ENCODE data around the gene EYA2.

The EYA2 gene

GRCh38 chr20:46978951-46979491 is 84.4 kb downstream of the EYA2 start:
- TF ChIP-seq CTCF (IDR thresholded peaks at IDR 0.05; ENCODE audit: control insufficient read depth, insufficient read depth, low read depth, low read length, missing control alignments), result no peak
- H3K4me3 ChIP-seq (ENCODE audit: control insufficient read depth, low read depth, low read length), result no peak overlapping the region
- DNase-seq (ENCODE audit: low read depth), result no peak

- no peak for TF ChIP-seq CTCF (IDR thresholded peaks at IDR 0.05; ENCODE audit: control insufficient read depth, insufficient read depth, low read depth, low read length, missing control alignments)
- no peak for DNase-seq (ENCODE audit: low read depth)
- no peak overlapping the region for H3K4me3 ChIP-seq (ENCODE audit: control insufficient read depth, low read depth, low read length)
These were observed 85.1 kb downstream of the EYA2 start for GRCh38 chr20:46979603-46980241.

- no peak for DNase-seq (ENCODE audit: low read depth)
- H3K4me3 ChIP-seq (ENCODE audit: control insufficient read depth, low read depth, low read length), result no peak overlapping the region
- TF ChIP-seq CTCF (IDR thresholded peaks at IDR 0.05; ENCODE audit: control insufficient read depth, insufficient read depth, low read depth, low read length, missing control alignments), result no peak
These were observed 86.5 kb downstream of the EYA2 start for GRCh38 chr20:46981184-46981583.

GRCh38 chr20:46983466-46983865 is 88.8 kb downstream of the EYA2 start:
- no peak for DNase-seq (ENCODE audit: low read depth)
- no peak overlapping the region for H3K4me3 ChIP-seq (ENCODE audit: control insufficient read depth, low read depth, low read length)

GRCh38 chr20:46984405-46984804 is 89.8 kb downstream of the EYA2 start:
- DNase-seq (ENCODE audit: low read depth), result no peak
- no peak for TF ChIP-seq CTCF (IDR thresholded peaks at IDR 0.05; ENCODE audit: control insufficient read depth, insufficient read depth, low read depth, low read length, missing control alignments)
- no peak overlapping the region for H3K4me3 ChIP-seq (ENCODE audit: control insufficient read depth, low read depth, low read length)

More at GRCh38 chr20:46983466-46983865, 88.8 kb downstream of the EYA2 start:
- TF ChIP-seq CTCF (IDR thresholded peaks at IDR 0.05; ENCODE audit: control insufficient read depth, insufficient read depth, low read depth, low read length, missing control alignments), result no peak

GRCh38 chr20:46985250-46985649 is 90.6 kb downstream of the EYA2 start:
- no peak overlapping the region for H3K4me3 ChIP-seq (ENCODE audit: control insufficient read depth, low read depth, low read length)
- no peak for TF ChIP-seq CTCF (IDR thresholded peaks at IDR 0.05; ENCODE audit: control insufficient read depth, insufficient read depth, low read depth, low read length, missing control alignments)
- no peak for DNase-seq (ENCODE audit: low read depth)
